Neural cell (in vitro differentiated cells): ENCODE data around the gene PTGR3. TPM values are rescaled to one million over a fixed set of nuclear protein-coding genes. Genes with fewer than 3 reads are reported as not detected.

Experiments
- H2AFZ ChIP-seq: fragments of 200-600, 300-800 bp; sonication (generic), shearing (Covaris generic); 2 replicates; pipeline ENCODE4 v1.6.0; 2014; ENCODE audit warnings: low read depth, mild to moderate bottlenecking, antibody characterized with exemption, low read length, moderate library complexity
- H3F3A ChIP-seq: fragments of 200-600 bp; shearing (Covaris generic); 2 replicates; pipeline ENCODE4 v1.6.1; 2016; ENCODE audit warnings: mild to moderate bottlenecking, moderate library complexity, mixed read lengths, antibody characterized with exemption, low read length; ENCODE audit not compliant: insufficient read depth, poor library complexity, severe bottlenecking
- H3K27ac ChIP-seq: fragments of 200-600, 300-800 bp; sonication (generic), shearing (Covaris generic); 2 replicates; pipeline ENCODE4 v1.5.1; 2014; ENCODE audit warnings: mild to moderate bottlenecking, low read length, moderate library complexity
- H3K27me3 ChIP-seq: fragments of 300-800, 200-600 bp; sonication (generic), shearing (Covaris generic); 2 replicates; pipeline ENCODE4 v1.6.0; 2014; ENCODE audit warnings: mild to moderate bottlenecking, low read depth, low read length, moderate library complexity; ENCODE audit not compliant: insufficient read depth
- H3K36me3 ChIP-seq: fragments of 300-800, 200-600 bp; sonication (generic), shearing (Covaris generic); 2 replicates; pipeline ENCODE4 v1.5.1; 2014; ENCODE audit warnings: mild to moderate bottlenecking, antibody characterized with exemption, low read length, moderate library complexity; ENCODE audit not compliant: insufficient read depth
- H3K4me2 ChIP-seq: fragments of 300-800, 200-600 bp; sonication (generic), shearing (Covaris generic); 2 replicates; pipeline ENCODE4 v1.6.0; 2014; ENCODE audit warnings: mild to moderate bottlenecking, low read length
- H3K4me3 ChIP-seq: fragments of 300-800, 200-600 bp; sonication (generic), shearing (Covaris generic); 2 replicates; pipeline ENCODE4 v1.5.1; 2014; ENCODE audit warnings: mild to moderate bottlenecking, low read length, moderate library complexity
- H3K79me2 ChIP-seq: fragments of 200-600 bp; shearing (Covaris generic); replicated peaks from 2 replicates; pipeline ENCODE4 v1.6.0; 2014; ENCODE audit warnings: mild to moderate bottlenecking, low read length, moderate library complexity; ENCODE audit not compliant: insufficient read depth
- H3K9ac ChIP-seq: fragments of 300-800, 200-600 bp; sonication (generic), shearing (Covaris generic); 2 replicates; pipeline ENCODE4 v1.6.1; 2016; ENCODE audit warnings: mild to moderate bottlenecking, low read length, mixed read lengths
- H3K9me2 ChIP-seq: fragments of 200-600 bp; shearing (Covaris generic); 2 replicates; pipeline ENCODE4 v1.6.1; 2016; ENCODE audit warnings: mild to moderate bottlenecking, low read length, mixed read lengths; ENCODE audit not compliant: insufficient read depth
- H3K9me3 ChIP-seq: fragments of 200-600, 300-800 bp; sonication (generic), shearing (Covaris generic); 2 replicates; pipeline ENCODE4 v1.6.1; 2016; ENCODE audit warnings: mild to moderate bottlenecking, mixed run types, low read length, moderate library complexity, mixed read lengths
- H4K20me1 ChIP-seq: fragments of 200-600 bp; shearing (Covaris generic); 2 replicates; pipeline ENCODE4 v1.6.1; 2016; ENCODE audit warnings: mild to moderate bottlenecking, mixed run types; ENCODE audit not compliant: insufficient read depth
- EP300 ChIP-seq: fragments of 450-650 bp; conservative IDR thresholded peaks from 2 replicates; pipeline ENCODE4 v1.6.1; 2014; ENCODE audit warnings: antibody characterized with exemption, mild to moderate bottlenecking, moderate library complexity; ENCODE audit not compliant: poor library complexity, severe bottlenecking
- EZH2 ChIP-seq: fragments of 200-600, 300-800 bp; shearing (Covaris generic), sonication (generic); IDR thresholded peaks from 2 replicates; pipeline ENCODE4 v1.6.1; 2014; ENCODE audit warnings: antibody characterized with exemption, low read length, borderline replicate concordance, mild to moderate bottlenecking; ENCODE audit not compliant: insufficient read depth, poor library complexity, severe bottlenecking
- MXI1 ChIP-seq: fragments of 450-650 bp; conservative IDR thresholded peaks from 2 replicates; pipeline ENCODE4 v1.6.1; 2014; ENCODE audit warnings: antibody characterized with exemption, mild to moderate bottlenecking; ENCODE audit not compliant: poor library complexity, severe bottlenecking
- POLR2AphosphoS5 ChIP-seq: IDR thresholded peaks from 2 replicates; pipeline ENCODE4 v1.6.1; 2012
- RAD21 ChIP-seq: fragments of 450-650 bp; conservative IDR thresholded peaks from 2 replicates; pipeline ENCODE4 v1.6.1; 2014; ENCODE audit warnings: antibody characterized with exemption, mild to moderate bottlenecking, moderate library complexity
- SMC3 ChIP-seq: fragments of 450-650 bp; conservative IDR thresholded peaks from 2 replicates; pipeline ENCODE4 v1.6.1; 2014; ENCODE audit warnings: antibody characterized with exemption, mild to moderate bottlenecking, moderate library complexity; ENCODE audit not compliant: poor library complexity
- TAF1 ChIP-seq: IDR thresholded peaks from 2 replicates; pipeline ENCODE4 v1.6.1; 2012; ENCODE audit warnings: low read depth
- polyA plus RNA-seq: library from polyadenylated mRNA; depleted of rRNA; stranded (reverse); fragments of >200 nt; gene quantifications from 2 replicates; pipeline ENCODE4 v1.2.3, GENCODE V29; 2014
- TF ChIP-seq, protein P1 (sequence below): fragments of 450-650 bp; IDR thresholded peaks from 2 replicates; pipeline ENCODE4 v1.5.1; 2014; ENCODE audit warnings: antibody characterized with exemption, mild to moderate bottlenecking, moderate library complexity; ENCODE audit not compliant: poor library complexity, severe bottlenecking
- TF ChIP-seq, protein P2 (sequence below): IDR thresholded peaks from 2 replicates; pipeline ENCODE4 v1.6.1; 2012; ENCODE audit warnings: borderline replicate concordance

Gene PTGR3
- polyA plus RNA-seq, 1 donor from 2014 or later = 5.9 TPM

DNA sequence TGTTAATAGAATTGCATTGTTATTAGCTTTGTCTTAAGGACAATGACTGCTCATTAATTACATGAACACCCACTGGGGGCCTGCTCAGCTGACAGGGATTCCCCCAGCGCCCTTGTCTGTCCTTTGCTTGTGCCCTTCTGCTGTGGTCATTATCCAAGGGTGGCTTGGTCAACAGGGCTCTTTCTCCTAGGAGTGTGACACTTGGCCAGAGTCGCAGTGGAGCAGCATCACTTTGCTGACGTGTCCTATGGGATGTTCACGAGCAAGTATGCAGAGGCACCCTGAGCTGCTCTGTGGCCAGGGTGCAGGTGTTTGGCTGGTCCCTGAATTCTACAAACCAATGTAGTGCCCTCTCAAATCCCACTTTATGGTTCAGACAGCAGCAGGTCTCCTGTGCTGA lies 46.0 kb downstream of the PTGR3 start:
- Histone ChIP-seq H3F3A (no peaks in the 10 kb centered on the region), H2AFZ (no peak overlapping the region), H3K27me3 (no peaks in the 10 kb centered on the region), H3K9me2 (no peaks in the 10 kb centered on the region), H4K20me1 (no peaks in the 10 kb centered on the region), H3K27ac (no peak overlapping the region), H3K36me3 (no peaks in the 10 kb centered on the region), H3K9me3 (no peaks in the 10 kb centered on the region), H3K4me2 (no peak overlapping the region), H3K4me3 (no peak overlapping the region), H3K9ac (no peak overlapping the region), H3K79me2 (no peaks in the 10 kb centered on the region)
- TF ChIP-seq RAD21 = no peak
- no peak for TF ChIP-seq SMC3
- no peak for TF ChIP-seq EZH2
- TF ChIP-seq MXI1 = no peak
- TF ChIP-seq, protein P1, sequence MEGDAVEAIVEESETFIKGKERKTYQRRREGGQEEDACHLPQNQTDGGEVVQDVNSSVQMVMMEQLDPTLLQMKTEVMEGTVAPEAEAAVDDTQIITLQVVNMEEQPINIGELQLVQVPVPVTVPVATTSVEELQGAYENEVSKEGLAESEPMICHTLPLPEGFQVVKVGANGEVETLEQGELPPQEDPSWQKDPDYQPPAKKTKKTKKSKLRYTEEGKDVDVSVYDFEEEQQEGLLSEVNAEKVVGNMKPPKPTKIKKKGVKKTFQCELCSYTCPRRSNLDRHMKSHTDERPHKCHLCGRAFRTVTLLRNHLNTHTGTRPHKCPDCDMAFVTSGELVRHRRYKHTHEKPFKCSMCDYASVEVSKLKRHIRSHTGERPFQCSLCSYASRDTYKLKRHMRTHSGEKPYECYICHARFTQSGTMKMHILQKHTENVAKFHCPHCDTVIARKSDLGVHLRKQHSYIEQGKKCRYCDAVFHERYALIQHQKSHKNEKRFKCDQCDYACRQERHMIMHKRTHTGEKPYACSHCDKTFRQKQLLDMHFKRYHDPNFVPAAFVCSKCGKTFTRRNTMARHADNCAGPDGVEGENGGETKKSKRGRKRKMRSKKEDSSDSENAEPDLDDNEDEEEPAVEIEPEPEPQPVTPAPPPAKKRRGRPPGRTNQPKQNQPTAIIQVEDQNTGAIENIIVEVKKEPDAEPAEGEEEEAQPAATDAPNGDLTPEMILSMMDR = no peak
- TF ChIP-seq POLR2AphosphoS5 = no peak
- no peak for TF ChIP-seq EP300
- TF ChIP-seq, protein P2, sequence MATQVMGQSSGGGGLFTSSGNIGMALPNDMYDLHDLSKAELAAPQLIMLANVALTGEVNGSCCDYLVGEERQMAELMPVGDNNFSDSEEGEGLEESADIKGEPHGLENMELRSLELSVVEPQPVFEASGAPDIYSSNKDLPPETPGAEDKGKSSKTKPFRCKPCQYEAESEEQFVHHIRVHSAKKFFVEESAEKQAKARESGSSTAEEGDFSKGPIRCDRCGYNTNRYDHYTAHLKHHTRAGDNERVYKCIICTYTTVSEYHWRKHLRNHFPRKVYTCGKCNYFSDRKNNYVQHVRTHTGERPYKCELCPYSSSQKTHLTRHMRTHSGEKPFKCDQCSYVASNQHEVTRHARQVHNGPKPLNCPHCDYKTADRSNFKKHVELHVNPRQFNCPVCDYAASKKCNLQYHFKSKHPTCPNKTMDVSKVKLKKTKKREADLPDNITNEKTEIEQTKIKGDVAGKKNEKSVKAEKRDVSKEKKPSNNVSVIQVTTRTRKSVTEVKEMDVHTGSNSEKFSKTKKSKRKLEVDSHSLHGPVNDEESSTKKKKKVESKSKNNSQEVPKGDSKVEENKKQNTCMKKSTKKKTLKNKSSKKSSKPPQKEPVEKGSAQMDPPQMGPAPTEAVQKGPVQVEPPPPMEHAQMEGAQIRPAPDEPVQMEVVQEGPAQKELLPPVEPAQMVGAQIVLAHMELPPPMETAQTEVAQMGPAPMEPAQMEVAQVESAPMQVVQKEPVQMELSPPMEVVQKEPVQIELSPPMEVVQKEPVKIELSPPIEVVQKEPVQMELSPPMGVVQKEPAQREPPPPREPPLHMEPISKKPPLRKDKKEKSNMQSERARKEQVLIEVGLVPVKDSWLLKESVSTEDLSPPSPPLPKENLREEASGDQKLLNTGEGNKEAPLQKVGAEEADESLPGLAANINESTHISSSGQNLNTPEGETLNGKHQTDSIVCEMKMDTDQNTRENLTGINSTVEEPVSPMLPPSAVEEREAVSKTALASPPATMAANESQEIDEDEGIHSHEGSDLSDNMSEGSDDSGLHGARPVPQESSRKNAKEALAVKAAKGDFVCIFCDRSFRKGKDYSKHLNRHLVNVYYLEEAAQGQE = no peak
- no peak for TF ChIP-seq TAF1

DNA sequence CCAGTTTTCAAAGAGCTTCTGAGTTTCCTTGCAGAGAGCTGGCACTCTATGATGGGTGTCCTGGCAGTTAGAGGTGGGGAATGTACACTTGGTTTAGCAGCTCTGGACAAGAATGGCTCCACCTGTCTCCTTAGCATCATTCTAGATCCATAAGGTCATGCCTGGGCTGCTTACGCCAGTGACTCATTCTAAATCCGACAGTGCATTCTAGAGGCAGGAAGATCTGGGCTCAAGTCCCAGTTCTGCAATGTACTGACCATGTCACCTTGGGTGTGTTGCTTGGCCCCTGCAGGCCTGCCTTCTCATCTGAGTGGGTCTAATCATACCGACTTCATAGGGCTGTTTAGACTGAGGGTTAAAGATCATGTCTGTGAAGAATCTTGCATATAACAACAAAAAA lies 46.5 kb downstream of the PTGR3 start:
- no peaks in the 10 kb centered on the region for H3K36me3 ChIP-seq
- no peaks in the 10 kb centered on the region for H3K9me3 ChIP-seq
- no peak overlapping the region for H3K4me3 ChIP-seq
- no peaks in the 10 kb centered on the region for H3K9me2 ChIP-seq
- TF ChIP-seq POLR2AphosphoS5 (no peak), TAF1 (no peak), RAD21 (no peak), MXI1 (no peak), SMC3 (no peak), EP300 (no peak), EZH2 (no peak)
- TF ChIP-seq, protein P2 = no peak
- TF ChIP-seq, protein P1 = no peak
- H3K79me2 ChIP-seq = no peaks in the 10 kb centered on the region
- no peak overlapping the region for H3K4me2 ChIP-seq
- H3K27ac ChIP-seq = no peak overlapping the region
- H3K27me3 ChIP-seq = no peaks in the 10 kb centered on the region
- no peak overlapping the region for H3K9ac ChIP-seq
- H3F3A ChIP-seq = no peaks in the 10 kb centered on the region
- H4K20me1 ChIP-seq = no peaks in the 10 kb centered on the region
- H2AFZ ChIP-seq = no peak overlapping the region
